ENCODE measurements around the gene SOX13.

Gene SOX13

GRCh38 chr1:204149635-204150565 lies 77.0 kb downstream of the SOX13 start:
- TF ChIP-seq CTCF (IDR thresholded peaks at IDR 0.05; ENCODE audit: extremely low read depth, missing control alignments) = no peak
- no peak for DNase-seq (ENCODE audit: low spot score)

GRCh38 chr1:204150702-204151551 lies 78.0 kb downstream of the SOX13 start:
- DNase-seq (ENCODE audit: low spot score) = no peak
- TF ChIP-seq CTCF (IDR thresholded peaks at IDR 0.05; ENCODE audit: extremely low read depth, missing control alignments) = no peak

DNA sequence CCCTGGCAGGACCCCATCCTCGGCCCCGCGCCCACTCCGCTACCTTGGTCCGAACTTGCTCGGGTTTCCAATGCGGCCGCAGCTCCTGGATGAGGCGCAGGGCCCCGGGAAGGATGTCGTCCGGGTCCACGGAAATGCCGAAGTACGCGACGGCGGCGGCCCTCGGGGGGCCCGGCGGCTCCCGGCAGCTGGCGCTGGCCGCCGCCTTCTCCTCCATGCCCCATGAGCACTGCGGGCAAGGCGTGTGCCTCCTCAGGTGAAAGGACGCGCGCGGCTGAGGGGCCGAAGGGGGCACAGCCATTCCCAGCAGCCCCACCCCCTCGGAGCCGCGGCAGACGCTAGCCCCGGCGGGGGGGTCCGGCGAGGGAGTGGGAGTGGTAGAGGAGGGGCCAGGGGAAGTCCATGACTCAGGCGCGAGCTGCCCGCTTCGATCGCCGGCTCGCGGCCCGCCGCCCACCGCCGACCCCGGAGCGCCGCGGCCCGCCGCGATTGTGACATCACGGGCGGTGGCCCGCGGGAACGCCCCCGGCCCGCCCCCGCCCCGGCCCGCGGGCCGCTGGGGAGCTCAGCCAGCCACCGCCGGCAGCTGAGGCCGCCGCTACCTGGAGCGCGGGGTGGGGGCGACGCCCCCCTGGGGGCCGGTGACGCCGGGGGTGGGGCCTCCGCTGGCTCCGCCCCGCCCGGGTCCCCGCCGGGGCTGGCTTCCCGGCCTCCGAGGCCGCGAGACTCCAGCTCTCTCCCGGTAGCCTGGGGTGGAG lies 78.8 kb downstream of the SOX13 start, which contains the start of gene ETNK2:
Gene ETNK2 (minus strand): TSS at position 493 of the 758 bp plus-strand sequence. CDS start 192 bp downstream, at position 301.
- TF ChIP-seq CTCF (IDR thresholded peaks at IDR 0.05; ENCODE audit: extremely low read depth, missing control alignments) = no peak
- peak; percentile 64 for DNase-seq (ENCODE audit: low spot score)

DNA sequence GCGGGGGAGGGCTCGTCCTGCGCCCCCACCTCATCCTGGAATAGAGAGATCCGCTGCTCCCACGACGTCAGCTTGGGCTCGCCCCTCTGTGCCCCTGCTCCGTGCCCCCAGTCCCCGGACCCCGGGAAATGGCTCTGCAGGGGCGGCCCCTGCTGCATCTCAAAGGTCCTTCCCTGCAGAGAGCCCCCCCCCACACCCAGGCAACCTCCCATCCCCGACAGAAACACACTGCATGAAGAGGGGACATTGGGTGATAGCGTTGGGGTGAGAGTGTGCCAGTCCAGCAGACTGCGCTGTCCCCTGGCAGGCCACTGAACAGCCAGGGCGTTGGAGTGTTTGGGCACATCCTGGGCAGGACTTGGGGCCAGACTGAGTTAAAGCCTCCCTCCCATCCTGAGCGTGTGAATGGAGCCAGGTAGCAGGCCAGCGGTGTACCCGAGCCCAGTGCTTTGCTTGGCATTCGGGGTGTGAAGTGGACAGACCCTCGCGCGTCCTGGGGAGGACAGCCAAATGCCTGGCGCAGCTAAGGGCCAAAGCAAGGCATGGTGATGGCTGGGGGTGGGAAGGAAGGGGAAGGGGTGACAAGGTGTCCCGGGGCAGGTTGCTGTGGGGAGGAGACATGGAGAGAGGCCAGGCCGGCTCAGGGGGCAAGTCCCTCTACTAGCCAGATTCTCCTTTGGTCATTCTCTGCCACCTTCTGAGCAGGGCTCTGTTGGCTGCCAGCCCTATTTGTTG lies 79.6 kb downstream of the SOX13 start:
- DNase-seq (ENCODE audit: low spot score) = no peak
- no peak for TF ChIP-seq CTCF (IDR thresholded peaks at IDR 0.05; ENCODE audit: extremely low read depth, missing control alignments)

GRCh38 chr1:204153667-204154066 lies 80.8 kb downstream of the SOX13 start:
- TF ChIP-seq CTCF (IDR thresholded peaks at IDR 0.05; ENCODE audit: extremely low read depth, missing control alignments) = no peak
- no peak for DNase-seq (ENCODE audit: low spot score)

DNA sequence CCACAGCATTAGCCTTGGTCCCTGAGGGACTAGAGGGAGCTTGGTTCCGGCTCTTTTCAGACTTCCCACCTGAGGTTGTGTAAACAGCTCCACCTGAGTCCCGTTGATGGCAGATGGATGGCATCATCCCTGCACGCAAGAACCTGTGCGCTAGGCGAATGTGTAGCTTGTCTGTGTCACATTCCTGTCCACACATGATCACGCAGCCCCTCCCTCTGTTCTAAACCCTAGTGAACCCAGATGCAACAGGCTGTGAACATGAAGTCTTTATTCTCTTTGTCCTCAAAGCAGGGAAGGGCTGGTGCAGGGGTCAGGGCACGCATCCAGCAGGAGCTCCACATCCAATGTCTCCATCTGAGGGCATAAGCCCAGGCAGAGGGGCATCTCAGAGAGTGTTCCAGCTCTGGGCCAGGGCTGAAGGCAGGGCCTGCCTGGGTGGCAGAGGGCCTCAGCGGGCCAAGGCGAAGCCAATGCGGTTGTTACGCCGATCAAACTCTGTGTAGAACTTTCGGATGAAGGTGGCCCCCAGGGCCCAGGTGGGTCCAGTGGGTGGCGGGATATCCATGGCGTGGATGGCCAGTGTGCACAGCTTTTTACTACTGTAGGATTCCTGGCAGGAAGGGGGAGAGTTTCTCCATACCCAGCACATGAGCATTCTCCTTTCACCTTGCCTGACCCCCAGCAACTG lies 81.8 kb downstream of the SOX13 start:
- no peak for TF ChIP-seq CTCF (IDR thresholded peaks at IDR 0.05; ENCODE audit: extremely low read depth, missing control alignments)
- DNase-seq (ENCODE audit: low spot score) = no peak

Measured in GM20000 (cell line).